Omental fat pad (tissue), 4 donors: ENCODE data around the gene CHST12. TPM values are rescaled to one million over a fixed set of nuclear protein-coding genes. Genes with fewer than 3 reads are reported as not detected.

ENCODE experiments used
- ATAC-seq: fragments of 150-250 bp; one replicate; pipeline ENCODE4 v1.9.1; 2016; ENCODE audit warnings: mild to moderate bottlenecking, moderate library complexity; ENCODE audit not compliant: low FRiP score
- DNase-seq: peaks from one replicate; pipeline ENCODE4 v3.0.0-alpha.2; 2019; ENCODE audit warnings: low spot score
- small RNA-seq: library from RNA; depleted of rRNA; stranded (forward); fragments of <200 nt; gene quantifications from one replicate; pipeline ENCODE3, GENCODE V24; 2016
- total RNA-seq, 4 donors: library from RNA; depleted of rRNA; stranded (reverse); fragments of >200 nt; gene quantifications; one replicate each; pipeline ENCODE4 v1.1.0, GENCODE V29; 2016
- TF ChIP-seq, protein P1 (sequence below), 3 donors: fragments of 450-650 bp; IDR thresholded peaks; one replicate each; pipeline ENCODE4 v1.5.1; 2016 to 2017; ENCODE audit warnings: antibody characterized with exemption in 3 of 3, mild to moderate bottlenecking in 3 of 3, moderate library complexity in 2 of 3

The CHST12 gene
- total RNA-seq, 4 donors from 2014 or later = 7.9 to 18.3 (median 11.3) TPM

DNA sequence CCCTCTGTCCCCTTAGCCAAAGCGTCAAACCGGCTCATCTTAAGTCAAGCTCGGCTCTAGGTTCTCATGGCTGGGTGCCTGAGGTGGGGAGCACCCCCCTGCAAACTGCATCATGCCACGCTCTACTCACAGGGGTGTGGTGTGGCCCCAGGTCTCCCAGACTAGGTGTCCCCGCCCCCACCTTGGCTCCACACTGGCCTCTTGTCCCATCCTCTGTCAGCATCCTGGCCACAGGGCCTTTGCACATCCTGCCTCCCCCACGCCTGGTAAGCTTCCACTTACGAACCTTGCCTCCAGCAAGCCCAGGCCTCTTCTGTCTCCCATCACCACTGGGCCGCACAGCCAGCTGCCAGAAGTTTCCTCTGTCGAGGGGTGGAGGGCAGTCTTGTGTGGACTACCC is 93.0 kb downstream of the CHST12 start:
- ATAC-seq (no peak), DNase-seq (no peak)
- TF ChIP-seq, protein P1, sequence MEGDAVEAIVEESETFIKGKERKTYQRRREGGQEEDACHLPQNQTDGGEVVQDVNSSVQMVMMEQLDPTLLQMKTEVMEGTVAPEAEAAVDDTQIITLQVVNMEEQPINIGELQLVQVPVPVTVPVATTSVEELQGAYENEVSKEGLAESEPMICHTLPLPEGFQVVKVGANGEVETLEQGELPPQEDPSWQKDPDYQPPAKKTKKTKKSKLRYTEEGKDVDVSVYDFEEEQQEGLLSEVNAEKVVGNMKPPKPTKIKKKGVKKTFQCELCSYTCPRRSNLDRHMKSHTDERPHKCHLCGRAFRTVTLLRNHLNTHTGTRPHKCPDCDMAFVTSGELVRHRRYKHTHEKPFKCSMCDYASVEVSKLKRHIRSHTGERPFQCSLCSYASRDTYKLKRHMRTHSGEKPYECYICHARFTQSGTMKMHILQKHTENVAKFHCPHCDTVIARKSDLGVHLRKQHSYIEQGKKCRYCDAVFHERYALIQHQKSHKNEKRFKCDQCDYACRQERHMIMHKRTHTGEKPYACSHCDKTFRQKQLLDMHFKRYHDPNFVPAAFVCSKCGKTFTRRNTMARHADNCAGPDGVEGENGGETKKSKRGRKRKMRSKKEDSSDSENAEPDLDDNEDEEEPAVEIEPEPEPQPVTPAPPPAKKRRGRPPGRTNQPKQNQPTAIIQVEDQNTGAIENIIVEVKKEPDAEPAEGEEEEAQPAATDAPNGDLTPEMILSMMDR (IDR thresholded peaks at IDR 0.05) = no peak

- no peak for ATAC-seq
- TF ChIP-seq, protein P1 (IDR thresholded peaks at IDR 0.05) = no peak
- no peak for DNase-seq
Observed at GRCh38 chr7:2497065-2497464, 93.7 kb downstream of the CHST12 start.

- TF ChIP-seq, protein P1 (IDR thresholded peaks at IDR 0.05) = no peak
- ATAC-seq (no peak), DNase-seq (no peak)
Observed at GRCh38 chr7:2497500-2498336, 94.3 kb downstream of the CHST12 start.

Small RNAs within 50 kb of the gene (small RNA-seq; reads per million reads assigned to genes)
- not detected for gene AC004840.2

Other genes with a start within 250 kb of the CHST12 start
- gene MAD1L1, start 170.7 kb upstream of the CHST12 start, total RNA-seq = 10 to 100 TPM; 18.4 to 39.1 (median 25.7) TPM
- gene MRM2, start 161.4 kb upstream of the CHST12 start, total RNA-seq = 10 to 100 TPM; 11.9 to 15.4 (median 13.3) TPM
- 10 to 100 TPM; 15.3 to 24.0 (median 16.8) TPM for gene NUDT1, start 161.4 kb upstream of the CHST12 start, total RNA-seq
- gene SNX8, start 89.2 kb upstream of the CHST12 start, total RNA-seq = 10 to 100 TPM; 18.6 to 50.1 (median 26.7) TPM
- gene EIF3B, start 48.8 kb upstream of the CHST12 start, total RNA-seq = 100 to 1,000 TPM; 116 to 251 (median 122) TPM
- gene GRIFIN, start 72.8 kb downstream of the CHST12 start, total RNA-seq = not detected
- 10 to 100 TPM in 3 of 4 donors, 1 to 10 TPM in 1; 4.7 to 25.9 (median 21.6) TPM for gene LFNG, start 116.2 kb downstream of the CHST12 start, total RNA-seq
- gene BRAT1, start 151.9 kb downstream of the CHST12 start, total RNA-seq = 10 to 100 TPM; 22.7 to 33.1 (median 26.3) TPM
- 10 to 100 TPM in 3 of 4 donors, 1 to 10 TPM in 1; 6.6 to 14.3 (median 12.8) TPM for gene IQCE, start 155.4 kb downstream of the CHST12 start, total RNA-seq
- gene TTYH3, start 228.4 kb downstream of the CHST12 start, total RNA-seq = 10 to 100 TPM; 21.5 to 62.6 (median 29.3) TPM